HEK293 (cell line): ENCODE results near the gene ADCK2.

Experiments
- CTCF ChIA-PET: fragments of 350-600 bp; formaldehyde crosslinking; extraction: SDS; loops from one replicate; lab custom pipeline; 2021; ENCODE audit warnings: antibody characterized with exemption; lab: Yijun Ruan, JAX
- POLR2A ChIA-PET: fragments of 300-600 bp; formaldehyde crosslinking; extraction: SDS; loops from one replicate; lab custom pipeline; 2020; ENCODE audit warnings: antibody characterized with exemption, inconsistent platforms; lab: Yijun Ruan, JAX
- H3K27ac ChIP-seq: fragments of 200-500 bp; sonication (Bioruptor generic); 2 replicates; pipeline ENCODE4 v1.5.1; 2014; ENCODE audit warnings: low read depth, low read length, control low read depth, inconsistent platforms; ENCODE audit errors: extremely low read depth
- H3K36me3 ChIP-seq, 2 experiments: fragments of 200-500 bp in 1 of 2; sonication (Bioruptor generic) in 1 of 2; 1 replicate in 1 of 2; 2 replicates in 1 of 2; pipeline ENCODE4 v1.5.1; 2014 to 2017; ENCODE audit warnings: inconsistent platforms in 2 of 2, low read length in 2 of 2; ENCODE audit not compliant: control insufficient read depth in 2 of 2, insufficient read depth in 1 of 2
- H3K4me1 ChIP-seq: fragments of 200-500 bp; sonication (Bioruptor generic); 2 replicates; pipeline ENCODE4 v1.5.1; 2014; ENCODE audit warnings: mild to moderate bottlenecking, low read length, inconsistent platforms; ENCODE audit not compliant: control insufficient read depth, insufficient read depth
- H3K4me3 ChIP-seq: 2 replicates; pipeline ENCODE4 v1.5.1; 2011; ENCODE audit warnings: low read depth, mild to moderate bottlenecking, control low read depth, low read length, moderate library complexity
- H3K9me3 ChIP-seq: fragments of 200-500 bp; sonication (Bioruptor generic); 2 replicates; pipeline ENCODE4 v1.5.1; 2014; ENCODE audit warnings: low read depth, low read length, inconsistent platforms; ENCODE audit not compliant: control insufficient read depth, insufficient read depth
- HOXA7 ChIP-seq: sonication (generic); formaldehyde crosslinking; IDR thresholded peaks from 2 replicates; pipeline ENCODE4 v1.8.1; 2022; ENCODE audit warnings: missing genetic modification reagents, borderline replicate concordance
- MZF1 ChIP-seq: fragments of 450-650 bp; formaldehyde crosslinking; IDR thresholded peaks from 2 replicates; pipeline ENCODE4 v1.5.1; 2017; ENCODE audit warnings: missing biosample characterization, missing genetic modification characterization, borderline replicate concordance
- OSR2 ChIP-seq: fragments of 450-650 bp; formaldehyde crosslinking; IDR thresholded peaks from 2 replicates; pipeline ENCODE4 v1.5.1; 2016; ENCODE audit warnings: missing biosample characterization, missing genetic modification characterization
- ZBTB1 ChIP-seq: fragments of 450-650 bp; formaldehyde crosslinking; IDR thresholded peaks from 2 replicates; pipeline ENCODE4 v1.5.1; 2016; ENCODE audit warnings: missing biosample characterization, missing genetic modification characterization
- ZBTB17 ChIP-seq: fragments of 450-650 bp; formaldehyde crosslinking; IDR thresholded peaks from 2 replicates; pipeline ENCODE4 v1.5.1; 2016; ENCODE audit warnings: missing biosample characterization, missing genetic modification characterization
- ZNF335 ChIP-seq: fragments of 450-650 bp; formaldehyde crosslinking; conservative IDR thresholded peaks from 2 replicates; pipeline ENCODE4 v1.5.1; 2016; ENCODE audit warnings: missing biosample characterization, missing genetic modification characterization
- ZNF366 ChIP-seq: fragments of 450-650 bp; formaldehyde crosslinking; conservative IDR thresholded peaks from 2 replicates; pipeline ENCODE4 v1.5.1; 2016; ENCODE audit warnings: missing biosample characterization, missing genetic modification characterization
- ZNF391 ChIP-seq: fragments of 450-650 bp; formaldehyde crosslinking; IDR thresholded peaks from 2 replicates; pipeline ENCODE4 v1.5.1; 2016; ENCODE audit warnings: low read depth, missing biosample characterization, missing genetic modification characterization, borderline replicate concordance
- ZNF423 ChIP-seq: fragments of 450-650 bp; formaldehyde crosslinking; IDR thresholded peaks from 2 replicates; pipeline ENCODE4 v1.5.1; 2016; ENCODE audit warnings: missing biosample characterization, missing genetic modification characterization
- ZNF426 ChIP-seq: fragments of 450-650 bp; formaldehyde crosslinking; IDR thresholded peaks from 2 replicates; pipeline ENCODE4 v1.5.1; 2017; ENCODE audit warnings: missing biosample characterization, missing genetic modification characterization, mild to moderate bottlenecking, inconsistent platforms, moderate library complexity
- ZNF555 ChIP-seq: fragments of 450-650 bp; formaldehyde crosslinking; conservative IDR thresholded peaks from 2 replicates; pipeline ENCODE4 v1.5.1; 2017; ENCODE audit warnings: missing biosample characterization, mild to moderate bottlenecking, missing genetic modification characterization, inconsistent platforms
- ZNF600 ChIP-seq: fragments of 450-650 bp; formaldehyde crosslinking; IDR thresholded peaks from 2 replicates; pipeline ENCODE4 v1.5.1; 2016; ENCODE audit warnings: missing biosample characterization, missing genetic modification characterization
- ZNF626 ChIP-seq: fragments of 450-650 bp; sonication (Bioruptor Pico); formaldehyde crosslinking; IDR thresholded peaks from 2 replicates; pipeline ENCODE4 v1.5.1; 2018; ENCODE audit warnings: missing biosample characterization, missing genetic modification characterization, inconsistent platforms
- TF ChIP-seq, protein P1 (sequence below): fragments of 450-650 bp; IDR thresholded peaks from 2 replicates; pipeline ENCODE4 v1.5.1; 2018; ENCODE audit warnings: missing biosample characterization, missing genetic modification characterization
- TF ChIP-seq, protein P2 (sequence below): fragments of 450-650 bp; formaldehyde crosslinking; IDR thresholded peaks from 2 replicates; pipeline ENCODE4 v1.5.1; 2017; ENCODE audit warnings: missing biosample characterization, missing genetic modification characterization
- TF ChIP-seq, protein P3 (sequence below): fragments of 450-650 bp; IDR thresholded peaks from 2 replicates; pipeline ENCODE4 v1.5.1; 2018; ENCODE audit warnings: missing biosample characterization, mild to moderate bottlenecking, missing genetic modification characterization
- TF ChIP-seq, protein P4 (sequence below): fragments of 450-650 bp; formaldehyde crosslinking; IDR thresholded peaks from 2 replicates; pipeline ENCODE4 v1.5.1; 2016; ENCODE audit warnings: missing biosample characterization, missing genetic modification characterization

Gene ADCK2

DNA sequence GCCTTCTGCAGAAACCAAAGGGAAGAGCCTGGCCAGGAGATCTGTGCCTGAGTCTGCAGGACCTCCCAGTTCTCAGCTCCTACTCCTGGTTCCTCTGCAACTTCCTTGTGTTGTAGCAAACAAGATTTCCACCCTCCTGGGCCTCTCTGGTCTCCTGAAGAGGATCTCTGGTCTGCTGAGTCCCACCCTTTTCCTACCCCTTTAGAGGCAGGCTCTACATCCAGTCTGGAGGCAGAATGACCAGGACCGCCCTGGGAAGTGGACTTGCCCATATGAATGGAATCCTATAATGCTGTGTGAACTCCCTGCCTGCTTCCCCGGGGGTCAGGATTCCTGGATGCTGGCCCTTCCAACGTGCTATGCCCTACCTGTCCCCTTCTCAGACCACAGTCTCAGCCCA is 35.3 kb upstream of the ADCK2 start:
- no peaks in the 10 kb centered on the region for H3K9me3 ChIP-seq
- no peak overlapping the region for H3K27ac ChIP-seq
- TF ChIP-seq HOXA7 (no peak), ZNF626 (tag by site-specific recombination) (no peak), ZNF423 (no peak), ZNF555 (no peak), ZNF391 (tag by site-specific recombination) (no peak), ZBTB1 (tag by site-specific recombination) (no peak)
- TF ChIP-seq, protein P1, sequence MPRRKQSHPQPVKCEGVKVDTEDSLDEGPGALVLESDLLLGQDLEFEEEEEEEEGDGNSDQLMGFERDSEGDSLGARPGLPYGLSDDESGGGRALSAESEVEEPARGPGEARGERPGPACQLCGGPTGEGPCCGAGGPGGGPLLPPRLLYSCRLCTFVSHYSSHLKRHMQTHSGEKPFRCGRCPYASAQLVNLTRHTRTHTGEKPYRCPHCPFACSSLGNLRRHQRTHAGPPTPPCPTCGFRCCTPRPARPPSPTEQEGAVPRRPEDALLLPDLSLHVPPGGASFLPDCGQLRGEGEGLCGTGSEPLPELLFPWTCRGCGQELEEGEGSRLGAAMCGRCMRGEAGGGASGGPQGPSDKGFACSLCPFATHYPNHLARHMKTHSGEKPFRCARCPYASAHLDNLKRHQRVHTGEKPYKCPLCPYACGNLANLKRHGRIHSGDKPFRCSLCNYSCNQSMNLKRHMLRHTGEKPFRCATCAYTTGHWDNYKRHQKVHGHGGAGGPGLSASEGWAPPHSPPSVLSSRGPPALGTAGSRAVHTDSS (tag by site-specific recombination) = no peak
- TF ChIP-seq, all 188 proteins: peak for 0
- CTCF ChIA-PET = interaction anchor here (0.9 to 1.5 kb wide), 3 partner anchors 16 to 120 kb away, joined by 3 to 5 read pairs (median 5); no protein-coding TSS in a partner anchor
- Histone ChIP-seq H3K4me3 (no peak overlapping the region), H3K4me1 (no peaks in the 10 kb centered on the region), H3K36me3 (no peaks in the 10 kb centered on the region)
- POLR2A ChIA-PET = no interaction called here

DNA sequence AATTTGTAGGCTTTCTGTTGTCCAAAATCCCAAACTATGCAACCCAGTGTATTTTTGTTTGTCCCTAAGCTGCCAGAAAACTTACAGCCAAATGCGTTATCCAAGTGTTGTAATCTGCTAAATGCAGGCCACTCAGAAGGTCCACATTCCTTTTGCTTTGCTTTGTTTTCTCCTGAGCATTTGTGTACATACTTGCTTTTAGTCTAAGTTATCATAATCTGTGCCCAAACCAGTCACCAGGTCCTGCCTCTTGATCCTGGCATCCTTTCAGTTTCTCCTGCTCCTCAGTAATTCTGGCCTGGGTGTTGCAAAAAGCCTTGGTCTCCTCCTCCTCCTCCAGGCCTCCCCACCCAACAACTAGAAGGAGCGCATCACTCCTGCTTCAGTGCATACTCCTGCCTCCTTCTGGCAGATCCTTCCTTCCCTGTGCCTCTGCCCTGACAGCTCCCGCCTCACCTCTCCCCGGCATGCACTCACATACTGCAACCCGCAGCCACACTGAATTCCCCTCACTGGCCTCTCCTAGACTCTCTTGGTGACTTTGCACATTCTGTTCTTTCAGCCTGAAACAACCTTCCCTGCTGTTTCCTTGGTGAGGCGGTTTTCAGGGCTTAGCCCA is 34.5 kb upstream of the ADCK2 start:
- Histone ChIP-seq H3K27ac (no peak overlapping the region), H3K36me3 (no peaks in the 10 kb centered on the region), H3K9me3 (no peaks in the 10 kb centered on the region), H3K4me1 (no peaks in the 10 kb centered on the region), H3K4me3 (no peak overlapping the region)
- CTCF ChIA-PET = interaction anchor here (0.7 to 1.5 kb wide), 5 partner anchors 10 to 121 kb away, joined by 3 to 5 read pairs (median 5); no protein-coding TSS in a partner anchor
- POLR2A ChIA-PET = interaction anchor here (1.5 kb wide), 1 partner anchor 12 kb away, joined by 8 read pairs; no protein-coding TSS in a partner anchor
- no peak for TF ChIP-seq ZNF555
- TF ChIP-seq ZNF366 (tag by site-specific recombination) = peak; percentile 44; the same call in 1 of the 2 replicates
- TF ChIP-seq, protein P2, sequence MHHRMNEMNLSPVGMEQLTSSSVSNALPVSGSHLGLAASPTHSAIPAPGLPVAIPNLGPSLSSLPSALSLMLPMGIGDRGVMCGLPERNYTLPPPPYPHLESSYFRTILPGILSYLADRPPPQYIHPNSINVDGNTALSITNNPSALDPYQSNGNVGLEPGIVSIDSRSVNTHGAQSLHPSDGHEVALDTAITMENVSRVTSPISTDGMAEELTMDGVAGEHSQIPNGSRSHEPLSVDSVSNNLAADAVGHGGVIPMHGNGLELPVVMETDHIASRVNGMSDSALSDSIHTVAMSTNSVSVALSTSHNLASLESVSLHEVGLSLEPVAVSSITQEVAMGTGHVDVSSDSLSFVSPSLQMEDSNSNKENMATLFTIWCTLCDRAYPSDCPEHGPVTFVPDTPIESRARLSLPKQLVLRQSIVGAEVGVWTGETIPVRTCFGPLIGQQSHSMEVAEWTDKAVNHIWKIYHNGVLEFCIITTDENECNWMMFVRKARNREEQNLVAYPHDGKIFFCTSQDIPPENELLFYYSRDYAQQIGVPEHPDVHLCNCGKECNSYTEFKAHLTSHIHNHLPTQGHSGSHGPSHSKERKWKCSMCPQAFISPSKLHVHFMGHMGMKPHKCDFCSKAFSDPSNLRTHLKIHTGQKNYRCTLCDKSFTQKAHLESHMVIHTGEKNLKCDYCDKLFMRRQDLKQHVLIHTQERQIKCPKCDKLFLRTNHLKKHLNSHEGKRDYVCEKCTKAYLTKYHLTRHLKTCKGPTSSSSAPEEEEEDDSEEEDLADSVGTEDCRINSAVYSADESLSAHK = peak; percentile 53; the same call in 1 of the 2 replicates
- TF ChIP-seq, protein P3, sequence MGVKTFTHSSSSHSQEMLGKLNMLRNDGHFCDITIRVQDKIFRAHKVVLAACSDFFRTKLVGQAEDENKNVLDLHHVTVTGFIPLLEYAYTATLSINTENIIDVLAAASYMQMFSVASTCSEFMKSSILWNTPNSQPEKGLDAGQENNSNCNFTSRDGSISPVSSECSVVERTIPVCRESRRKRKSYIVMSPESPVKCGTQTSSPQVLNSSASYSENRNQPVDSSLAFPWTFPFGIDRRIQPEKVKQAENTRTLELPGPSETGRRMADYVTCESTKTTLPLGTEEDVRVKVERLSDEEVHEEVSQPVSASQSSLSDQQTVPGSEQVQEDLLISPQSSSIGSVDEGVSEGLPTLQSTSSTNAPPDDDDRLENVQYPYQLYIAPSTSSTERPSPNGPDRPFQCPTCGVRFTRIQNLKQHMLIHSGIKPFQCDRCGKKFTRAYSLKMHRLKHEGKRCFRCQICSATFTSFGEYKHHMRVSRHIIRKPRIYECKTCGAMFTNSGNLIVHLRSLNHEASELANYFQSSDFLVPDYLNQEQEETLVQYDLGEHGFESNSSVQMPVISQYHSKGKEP (tag by site-specific recombination) = peak; percentile 22; the same call in 1 of the 2 replicates
- TF ChIP-seq, protein P4, sequence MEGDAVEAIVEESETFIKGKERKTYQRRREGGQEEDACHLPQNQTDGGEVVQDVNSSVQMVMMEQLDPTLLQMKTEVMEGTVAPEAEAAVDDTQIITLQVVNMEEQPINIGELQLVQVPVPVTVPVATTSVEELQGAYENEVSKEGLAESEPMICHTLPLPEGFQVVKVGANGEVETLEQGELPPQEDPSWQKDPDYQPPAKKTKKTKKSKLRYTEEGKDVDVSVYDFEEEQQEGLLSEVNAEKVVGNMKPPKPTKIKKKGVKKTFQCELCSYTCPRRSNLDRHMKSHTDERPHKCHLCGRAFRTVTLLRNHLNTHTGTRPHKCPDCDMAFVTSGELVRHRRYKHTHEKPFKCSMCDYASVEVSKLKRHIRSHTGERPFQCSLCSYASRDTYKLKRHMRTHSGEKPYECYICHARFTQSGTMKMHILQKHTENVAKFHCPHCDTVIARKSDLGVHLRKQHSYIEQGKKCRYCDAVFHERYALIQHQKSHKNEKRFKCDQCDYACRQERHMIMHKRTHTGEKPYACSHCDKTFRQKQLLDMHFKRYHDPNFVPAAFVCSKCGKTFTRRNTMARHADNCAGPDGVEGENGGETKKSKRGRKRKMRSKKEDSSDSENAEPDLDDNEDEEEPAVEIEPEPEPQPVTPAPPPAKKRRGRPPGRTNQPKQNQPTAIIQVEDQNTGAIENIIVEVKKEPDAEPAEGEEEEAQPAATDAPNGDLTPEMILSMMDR (tag by site-specific recombination) = 0 out of 2 replicates have a peak, but pooled peaks have one; percentile 24
- 0 out of 2 replicates have a peak, but pooled peaks have one; percentile 30 for TF ChIP-seq MZF1 (tag by site-specific recombination)
- no peak for TF ChIP-seq ZNF335 (tag by site-specific recombination)
- TF ChIP-seq ZNF600 (tag by site-specific recombination) = peak; percentile 70; the same call in 1 of the 2 replicates
- no peak for TF ChIP-seq ZNF426 (tag by site-specific recombination)
- TF ChIP-seq OSR2 (tag by site-specific recombination) = no peak
- peak; percentile 25; the same call in 1 of the 2 replicates for TF ChIP-seq ZBTB17 (tag by site-specific recombination)
